WTC11 (cell line): Measurements from ENCODE around the gene CNTLN. TPM values are rescaled to one million over a fixed set of nuclear protein-coding genes. Genes with fewer than 3 reads are reported as not detected.
A peak's percentile ranks its signal among the peaks of the same experiment; 100 is the strongest.

Experiments
- ATAC-seq: fragments of 200-7000 bp; cut with Tn5 transposase; 2 replicates; pipeline ENCODE4 v1.10.0; 2021; ENCODE audit warnings: mild to moderate bottlenecking, moderate library complexity
- CTCF ChIA-PET: fragments of 300-600 bp; sonication (Branson Sonifier 250); formaldehyde crosslinking; loops from one replicate; lab custom pipeline; 2021; ENCODE audit warnings: antibody characterized with exemption; lab: Charles Lee
- POLR2A ChIA-PET: fragments of 350-600 bp; sonication (Branson Sonifier 250); formaldehyde crosslinking; loops from one replicate; lab custom pipeline; 2021; ENCODE audit warnings: antibody characterized with exemption; lab: Charles Lee
- DNase-seq: peaks from one replicate; pipeline ENCODE4 v3.0.0; 2021; ENCODE audit warnings: low spot score
- H3K27ac Mint-ChIP-seq: 2 replicates; pipeline ENCODE4 v1.8.0; 2021; ENCODE audit warnings: mixed read lengths
- H3K27me3 Mint-ChIP-seq: 2 replicates; pipeline ENCODE4 v1.8.0; 2021; ENCODE audit warnings: low read depth, mild to moderate bottlenecking, moderate library complexity, mixed read lengths
- H3K36me3 Mint-ChIP-seq: 2 replicates; pipeline ENCODE4 v1.8.0; 2021; ENCODE audit warnings: mixed read lengths
- H3K4me1 Mint-ChIP-seq: 2 replicates; pipeline ENCODE4 v1.8.0; 2022; ENCODE audit warnings: mixed read lengths
- H3K4me3 Mint-ChIP-seq: 2 replicates; pipeline ENCODE4 v1.8.0; 2021; ENCODE audit warnings: mild to moderate bottlenecking, moderate library complexity, mixed read lengths
- H3K9me3 Mint-ChIP-seq: 2 replicates; pipeline ENCODE4 v1.8.0; 2021; ENCODE audit warnings: mixed read lengths
- ATF6 ChIP-seq: sonication (generic); formaldehyde crosslinking; IDR thresholded peaks from 2 replicates; pipeline ENCODE4 v1.8.1; 2023; ENCODE audit warnings: mild to moderate bottlenecking, missing genetic modification reagents
- CREB1 ChIP-seq: sonication (generic); formaldehyde crosslinking; IDR thresholded peaks from 2 replicates; pipeline ENCODE4 v1.8.0; 2023; ENCODE audit warnings: mild to moderate bottlenecking, missing genetic modification reagents
- CREM ChIP-seq: sonication (generic); formaldehyde crosslinking; IDR thresholded peaks from 2 replicates; pipeline ENCODE4 v1.8.1; 2022; ENCODE audit warnings: mild to moderate bottlenecking, missing genetic modification reagents, moderate library complexity
- E2F5 ChIP-seq: sonication (generic); formaldehyde crosslinking; IDR thresholded peaks from 2 replicates; pipeline ENCODE4 v1.8.1; 2022; ENCODE audit warnings: mild to moderate bottlenecking, moderate library complexity, missing genetic modification reagents
- ERG ChIP-seq: fragments of 250-450 bp; sonication (Bioruptor Pico); IDR thresholded peaks from 2 replicates; pipeline ENCODE4 v1.8.0; 2021; ENCODE audit warnings: mild to moderate bottlenecking
- FOXK1 ChIP-seq: sonication (generic); formaldehyde crosslinking; IDR thresholded peaks from 2 replicates; pipeline ENCODE4 v1.8.0; 2022; ENCODE audit warnings: mild to moderate bottlenecking, moderate library complexity, missing genetic modification reagents
- FOXP1 ChIP-seq: sonication (generic); formaldehyde crosslinking; IDR thresholded peaks from 2 replicates; pipeline ENCODE4 v1.8.0; 2022; ENCODE audit warnings: missing genetic modification reagents, mild to moderate bottlenecking, moderate library complexity, borderline replicate concordance
- FOXP4 ChIP-seq: sonication (generic); formaldehyde crosslinking; IDR thresholded peaks from 2 replicates; pipeline ENCODE4 v1.8.0; 2022; ENCODE audit warnings: mild to moderate bottlenecking, missing genetic modification reagents
- GABPB1 ChIP-seq: sonication (generic); formaldehyde crosslinking; IDR thresholded peaks from 2 replicates; pipeline ENCODE4 v1.8.1; 2023; ENCODE audit warnings: mild to moderate bottlenecking, missing genetic modification reagents
- HMGXB4 ChIP-seq: sonication (generic); formaldehyde crosslinking; IDR thresholded peaks from 2 replicates; pipeline ENCODE4 v1.8.1; 2023; ENCODE audit warnings: mild to moderate bottlenecking, moderate library complexity, missing genetic modification reagents
- JAZF1 ChIP-seq: fragments of 250-450 bp; sonication (Bioruptor Pico); IDR thresholded peaks from 2 replicates; pipeline ENCODE4 v1.9.0; 2021; ENCODE audit warnings: moderate library complexity, mild to moderate bottlenecking, inconsistent platforms
- JUN ChIP-seq: sonication (generic); formaldehyde crosslinking; IDR thresholded peaks from 2 replicates; pipeline ENCODE4 v1.8.0; 2023; ENCODE audit warnings: mild to moderate bottlenecking, missing genetic modification reagents
- MXD4 ChIP-seq: fragments of 250-450 bp; sonication (Bioruptor Pico); IDR thresholded peaks from 2 replicates; pipeline ENCODE4 v1.8.0; 2021; ENCODE audit warnings: mild to moderate bottlenecking, moderate library complexity, borderline replicate concordance
- PREB ChIP-seq: sonication (generic); formaldehyde crosslinking; IDR thresholded peaks from 2 replicates; pipeline ENCODE4 v1.8.1; 2022; ENCODE audit warnings: mild to moderate bottlenecking, missing genetic modification reagents, moderate library complexity, borderline replicate concordance
- SOX15 ChIP-seq: fragments of 250-450 bp; sonication (Bioruptor Pico); IDR thresholded peaks from 2 replicates; pipeline ENCODE4 v1.9.0; 2021; ENCODE audit warnings: mild to moderate bottlenecking
- TEAD4 ChIP-seq: sonication (generic); formaldehyde crosslinking; IDR thresholded peaks from 2 replicates; pipeline ENCODE4 v1.8.0; 2022; ENCODE audit warnings: mild to moderate bottlenecking, missing genetic modification reagents
- USF1 ChIP-seq: sonication (generic); formaldehyde crosslinking; IDR thresholded peaks from 2 replicates; pipeline ENCODE4 v1.8.0; 2022; ENCODE audit warnings: mild to moderate bottlenecking, missing genetic modification reagents
- ZMAT4 ChIP-seq: fragments of 250-450 bp; sonication (Bioruptor Pico); IDR thresholded peaks from 2 replicates; pipeline ENCODE4 v1.9.0; 2021; ENCODE audit warnings: mild to moderate bottlenecking
- total RNA-seq: library from RNA; stranded (reverse); gene quantifications from 3 replicates; pipeline ENCODE4 v1.2.3, GENCODE V29; 2021

The CNTLN gene
- total RNA-seq, 1 experiment from 2014 or later, result 13.4 TPM

- peaks cover 21% of the 10 kb centered on the region for H3K4me1 Mint-ChIP-seq
- H3K27me3 Mint-ChIP-seq, result no peaks in the 10 kb centered on the region
- CTCF ChIA-PET, result no interaction called here
- POLR2A ChIA-PET, result no interaction called here
- no peak for TF ChIP-seq ZMAT4 (CRISPR knock-in tag)
- no peak for TF ChIP-seq CREM
- TF ChIP-seq MXD4, result no peak
- TF ChIP-seq JUN (CRISPR knock-in tag), result no peak
- TF ChIP-seq ERG, result no peak
- no peak for TF ChIP-seq FOXK1 (CRISPR knock-in tag)
- no peak for TF ChIP-seq PREB (CRISPR knock-in tag)
- no peak for TF ChIP-seq CREB1
- TF ChIP-seq FOXP1 (CRISPR knock-in tag), result no peak
- TF ChIP-seq GABPB1 (CRISPR knock-in tag), result no peak
- TF ChIP-seq USF1 (CRISPR knock-in tag), result no peak
- no peak for TF ChIP-seq FOXP4 (CRISPR knock-in tag)
- TF ChIP-seq SOX15 (CRISPR knock-in tag), result no peak
- no peak for TF ChIP-seq ATF6 (CRISPR knock-in tag)
- no peak for TF ChIP-seq HMGXB4 (CRISPR knock-in tag)
- no peak for TF ChIP-seq TEAD4
- no peak for TF ChIP-seq E2F5 (CRISPR knock-in tag)
- TF ChIP-seq JAZF1 (CRISPR knock-in tag), result no peak
- DNase-seq (no peak), ATAC-seq (peak; percentile 95)
- no peak overlapping the region for H3K27ac Mint-ChIP-seq
- no peaks in the 10 kb centered on the region; the same call in 1 of the 2 replicates for H3K9me3 Mint-ChIP-seq
- no peak overlapping the region for H3K4me3 Mint-ChIP-seq
- peaks cover 10% of the 10 kb centered on the region for H3K36me3 Mint-ChIP-seq
These were observed 207.9 kb downstream of the CNTLN start for GRCh38 chr9:17342696-17343095.
